ENCODE results near the gene DIO1. TPM values are rescaled to one million over a fixed set of nuclear protein-coding genes. Genes with fewer than 3 reads are reported as not detected.

Gene DIO1
- total and polyA plus RNA-seq, 2 of the 8 experiments (the other 6 are each of a cell fraction or from before 2014, with no cell fraction given): 0.14 TPM; not detected in 1

DNA sequence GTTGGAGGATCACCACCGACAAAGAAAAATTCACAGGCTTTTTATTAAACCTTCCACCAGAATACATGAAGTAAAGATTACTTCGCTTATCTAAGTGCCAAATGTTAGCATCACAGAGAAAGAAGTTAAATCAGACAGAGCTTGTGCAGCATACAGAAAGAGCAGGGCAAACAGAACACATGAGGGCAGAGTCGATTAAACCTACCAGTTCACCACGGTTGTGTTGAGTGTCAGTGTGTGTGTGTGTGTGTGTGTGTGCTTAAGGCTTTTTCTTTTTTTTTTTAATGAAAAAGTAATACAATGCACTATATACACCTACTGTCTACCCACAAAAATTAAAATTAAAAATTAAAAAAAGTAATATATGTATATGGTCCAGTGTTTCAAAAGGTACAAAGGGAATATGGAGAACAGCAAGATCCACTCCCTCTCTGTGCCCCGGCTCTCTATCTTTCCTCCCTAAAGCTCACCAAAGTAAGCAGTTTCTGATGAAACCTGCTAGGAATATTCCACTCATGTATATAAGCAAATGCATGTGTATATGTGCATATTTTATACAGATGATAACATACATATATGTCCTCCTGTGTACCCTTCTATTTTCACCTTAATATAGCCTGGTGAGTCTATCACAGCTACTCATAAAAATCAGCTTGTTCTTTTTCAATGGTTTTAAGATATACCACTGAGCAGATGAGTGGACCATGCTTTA lies 22.1 kb upstream of the DIO1 start:
- Histone ChIP-seq H3K27me3 (replicated peaks in 1 of 4; ENCODE audit: control insufficient read depth in 3 of 4, extremely low read depth in 1 of 4, insufficient read depth in 3 of 4, low read length in 3 of 4) (no peaks in the 10 kb centered on the region), H3K27ac (ENCODE audit: low read depth, low read length) (no peak overlapping the region), H4K20me1 (replicated peaks in 1 of 2; ENCODE audit: control insufficient read depth in 1 of 2, insufficient read depth in 2 of 2, low read length in 2 of 2) (no peaks in the 10 kb centered on the region), H2BK15ac (ENCODE audit: low read length) (no peak overlapping the region), H3K23ac (ENCODE audit: insufficient read length) (no peak overlapping the region), H3K79me1 (ENCODE audit: low read depth, low read length) (no peaks in the 10 kb centered on the region), H2BK20ac (ENCODE audit: low read length) (no peak overlapping the region), H3K4ac (replicated peaks; ENCODE audit: insufficient read length, low read depth, low read length) (no peak overlapping the region), H3K4me3 (ENCODE audit: extremely low read depth in 1 of 4, insufficient read depth in 2 of 4, low read depth in 3 of 4, low read length in 4 of 4) (no peak overlapping the region), H4K8ac (ENCODE audit: extremely low read depth, insufficient read depth, low read length) (no peak overlapping the region), H3K23me2 (ENCODE audit: low read depth, low read length) (no peaks in the 10 kb centered on the region), H2AFZ (ENCODE audit: low read length) (no peak overlapping the region), H3K9ac (replicated peaks in 1 of 4; ENCODE audit: extremely low read depth in 1 of 4, low read depth in 3 of 4, low read length in 3 of 4) (no peak overlapping the region), H3K4me1 (replicated peaks in 1 of 4; ENCODE audit: control insufficient read depth in 3 of 4, insufficient read depth in 4 of 4, low read length in 3 of 4) (no peaks in the 10 kb centered on the region), H2BK5ac (ENCODE audit: low read depth, low read length) (no peak overlapping the region), H2BK12ac (ENCODE audit: low read depth, low read length) (no peak overlapping the region), H3K79me2 (ENCODE audit: control insufficient read depth in 1 of 2, insufficient read depth in 2 of 2, low read length in 2 of 2) (no peaks in the 10 kb centered on the region), H4K5ac (ENCODE audit: insufficient read length, low read depth, low read length) (no peak overlapping the region), H2BK120ac (replicated peaks; ENCODE audit: low read depth, low read length) (no peak overlapping the region), H2AK5ac (ENCODE audit: low read depth, low read length) (no peak overlapping the region), H3K56ac (replicated peaks; ENCODE audit: insufficient read length, low read depth, low read length) (no peak overlapping the region), H3K9me3 (ENCODE audit: insufficient read depth in 2 of 2, low read depth in 1 of 2, low read length in 1 of 2) (no peaks in the 10 kb centered on the region), H3K18ac (ENCODE audit: extremely low read depth, low read length) (no peak overlapping the region), H3K4me2 (ENCODE audit: insufficient read depth in 1 of 2, low read depth in 2 of 2, low read length in 2 of 2) (no peak overlapping the region), H3K14ac (ENCODE audit: insufficient read length) (no peak overlapping the region), H4K91ac (replicated peaks; ENCODE audit: insufficient read length, low read length) (no peak overlapping the region), H3K36me3 (ENCODE audit: control insufficient read depth in 2 of 4, insufficient read depth in 4 of 4, low read length in 3 of 4) (peaks cover 5 to 22% (median 8%) of the 10 kb centered on the region in 4 experiments; a peak in 6 of 8 replicates)
- ChIA-PET CTCF (ENCODE audit: partially characterized antibody) (interaction anchor here (1.1 to 10.4 kb wide), 4 partner anchors 8 to 88 kb away, joined by 3 to 84 read pairs (median 45); no protein-coding TSS in a partner anchor), POLR2A (ENCODE audit: partially characterized antibody) (interaction anchor here (1.0 to 1.9 kb wide), 2 partner anchors 12 to 53 kb away, joined by 3 to 4 read pairs; no protein-coding TSS in a partner anchor)
- FAIRE-seq (no peak), DNase-seq (ENCODE audit: low read depth in 1 of 2, low spot score in 2 of 2) (no peak)
- TF ChIP-seq POLR2AphosphoS5 (IDR thresholded peaks at IDR 0.05; ENCODE audit: low read depth, low read length): no peak
- TF ChIP-seq, protein P1, sequence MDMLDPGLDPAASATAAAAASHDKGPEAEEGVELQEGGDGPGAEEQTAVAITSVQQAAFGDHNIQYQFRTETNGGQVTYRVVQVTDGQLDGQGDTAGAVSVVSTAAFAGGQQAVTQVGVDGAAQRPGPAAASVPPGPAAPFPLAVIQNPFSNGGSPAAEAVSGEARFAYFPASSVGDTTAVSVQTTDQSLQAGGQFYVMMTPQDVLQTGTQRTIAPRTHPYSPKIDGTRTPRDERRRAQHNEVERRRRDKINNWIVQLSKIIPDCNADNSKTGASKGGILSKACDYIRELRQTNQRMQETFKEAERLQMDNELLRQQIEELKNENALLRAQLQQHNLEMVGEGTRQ (IDR thresholded peaks at IDR 0.05; ENCODE audit: low read length): no peak
- WGBS, 2 experiments (ENCODE audit: extremely low coverage in 1 of 2, insufficient coverage in 1 of 2, insufficient read length in 1 of 2, insufficient replicate concordance in 2 of 2, low coverage in 1 of 2, low lambda C conversion rate in 2 of 2, missing lambda C conversion rate in 1 of 2): 79% methylated on average over 5 of the region's 5 CpGs; no CpG with 5 or more reads in 1 of the 2 experiments

All from H1 (cell line).